ENCODE measurements around the gene SUSD4.

The SUSD4 gene

GRCh38 chr1:223223091-223223995 is 140.6 kb downstream of the SUSD4 start:
- no peak for TF ChIP-seq GATA3 (IDR thresholded peaks at IDR 0.05; ENCODE audit: low read depth, low read length)
- no peak for TF ChIP-seq GATA2 (IDR thresholded peaks at IDR 0.05; ENCODE audit: low read depth, low read length)

GRCh38 chr1:223222377-223222776 is 141.6 kb downstream of the SUSD4 start:
- no peak for TF ChIP-seq GATA2 (IDR thresholded peaks at IDR 0.05; ENCODE audit: low read depth, low read length)
- no peak for TF ChIP-seq GATA3 (IDR thresholded peaks at IDR 0.05; ENCODE audit: low read depth, low read length)

- TF ChIP-seq GATA2 (IDR thresholded peaks at IDR 0.05; ENCODE audit: low read depth, low read length) = no peak
- no peak for TF ChIP-seq GATA3 (IDR thresholded peaks at IDR 0.05; ENCODE audit: low read depth, low read length)
Observed at GRCh38 chr1:223221686-223222085, 142.3 kb downstream of the SUSD4 start.

GRCh38 chr1:223219846-223220610 is 143.9 kb downstream of the SUSD4 start:
- no peak for TF ChIP-seq GATA2 (IDR thresholded peaks at IDR 0.05; ENCODE audit: low read depth, low read length)

- TF ChIP-seq GATA2 (IDR thresholded peaks at IDR 0.05; ENCODE audit: low read depth, low read length) (no peak), GATA3 (IDR thresholded peaks at IDR 0.05; ENCODE audit: low read depth, low read length) (no peak)
Observed at GRCh38 chr1:223219318-223219635, 144.7 kb downstream of the SUSD4 start.

- no peak for TF ChIP-seq GATA2 (IDR thresholded peaks at IDR 0.05; ENCODE audit: low read depth, low read length)
Observed at GRCh38 chr1:223217781-223218180, 146.2 kb downstream of the SUSD4 start.

- no peak for TF ChIP-seq GATA2 (IDR thresholded peaks at IDR 0.05; ENCODE audit: low read depth, low read length)
- no peak for TF ChIP-seq GATA3 (IDR thresholded peaks at IDR 0.05; ENCODE audit: low read depth, low read length)
Observed at GRCh38 chr1:223216531-223217205, 147.3 kb downstream of the SUSD4 start.

GRCh38 chr1:223216074-223216473 is 147.9 kb downstream of the SUSD4 start:
- TF ChIP-seq GATA2 (IDR thresholded peaks at IDR 0.05; ENCODE audit: low read depth, low read length) (no peak), GATA3 (IDR thresholded peaks at IDR 0.05; ENCODE audit: low read depth, low read length) (no peak)

- TF ChIP-seq GATA2 (IDR thresholded peaks at IDR 0.05; ENCODE audit: low read depth, low read length) (no peak), GATA3 (IDR thresholded peaks at IDR 0.05; ENCODE audit: low read depth, low read length) (no peak)
Observed at GRCh38 chr1:223215026-223215425, 148.9 kb downstream of the SUSD4 start.

- TF ChIP-seq GATA3 (IDR thresholded peaks at IDR 0.05; ENCODE audit: low read depth, low read length) (no peak), GATA2 (IDR thresholded peaks at IDR 0.05; ENCODE audit: low read depth, low read length) (no peak)
Observed at GRCh38 chr1:223214261-223214807, 149.6 kb downstream of the SUSD4 start.

- no peak for TF ChIP-seq GATA3 (IDR thresholded peaks at IDR 0.05; ENCODE audit: low read depth, low read length)
- TF ChIP-seq GATA2 (IDR thresholded peaks at IDR 0.05; ENCODE audit: low read depth, low read length) = no peak
Observed at GRCh38 chr1:223212441-223212840, 151.5 kb downstream of the SUSD4 start.

- no peak for TF ChIP-seq GATA3 (IDR thresholded peaks at IDR 0.05; ENCODE audit: low read depth, low read length)
- no peak for TF ChIP-seq GATA2 (IDR thresholded peaks at IDR 0.05; ENCODE audit: low read depth, low read length)
Observed at GRCh38 chr1:223211323-223211985, 152.5 kb downstream of the SUSD4 start.

- no peak for TF ChIP-seq GATA2 (IDR thresholded peaks at IDR 0.05; ENCODE audit: low read depth, low read length)
- no peak for TF ChIP-seq GATA3 (IDR thresholded peaks at IDR 0.05; ENCODE audit: low read depth, low read length)
Observed at GRCh38 chr1:223210788-223211120, 153.2 kb downstream of the SUSD4 start.
